Mesodermal cell (in vitro differentiated cells): Measurements from ENCODE around the gene TLR1.
A peak's percentile ranks its signal among the peaks of the same experiment; 100 is the strongest.
"Not testable (repeated sequence)": the region's sequence is repeated elsewhere in the genome, so short reads cannot be mapped to it uniquely, and the experiment has no call there.

Experiments
- H3K27ac ChIP-seq: 2 replicates; pipeline ENCODE4 v1.7.0; 2013; ENCODE audit warnings: mild to moderate bottlenecking, low read depth, low read length, moderate library complexity; ENCODE audit not compliant: severe bottlenecking
- H3K36me3 ChIP-seq: 2 replicates; pipeline ENCODE4 v1.7.1; 2013; ENCODE audit warnings: mild to moderate bottlenecking, low read length, moderate library complexity; ENCODE audit not compliant: control insufficient read depth, insufficient read depth
- H3K4me1 ChIP-seq: one replicate; pipeline ENCODE4 v1.7.1; 2013; ENCODE audit warnings: mild to moderate bottlenecking, low read length; ENCODE audit not compliant: insufficient read depth, control insufficient read depth, poor library complexity, severe bottlenecking
- H3K4me3 ChIP-seq: 2 replicates; pipeline ENCODE4 v1.7.0; 2013; ENCODE audit warnings: low read length, control low read depth, mild to moderate bottlenecking; ENCODE audit not compliant: insufficient read depth, poor library complexity, severe bottlenecking; ENCODE audit errors: extremely low read depth
- H3K9me3 ChIP-seq: 2 replicates; pipeline ENCODE4 v1.7.1; 2013; ENCODE audit warnings: mild to moderate bottlenecking, low read length, moderate library complexity; ENCODE audit not compliant: control insufficient read depth
- WGBS, 2 experiments: methylation state at CpG; one replicate each; pipeline ENCODE4 v1.1.5; 2013; ENCODE audit warnings: missing lambda C conversion rate in 2 of 2; ENCODE audit not compliant: insufficient coverage in 2 of 2; 5-methylcytosine and 5-hydroxymethylcytosine counted together

Gene TLR1

DNA sequence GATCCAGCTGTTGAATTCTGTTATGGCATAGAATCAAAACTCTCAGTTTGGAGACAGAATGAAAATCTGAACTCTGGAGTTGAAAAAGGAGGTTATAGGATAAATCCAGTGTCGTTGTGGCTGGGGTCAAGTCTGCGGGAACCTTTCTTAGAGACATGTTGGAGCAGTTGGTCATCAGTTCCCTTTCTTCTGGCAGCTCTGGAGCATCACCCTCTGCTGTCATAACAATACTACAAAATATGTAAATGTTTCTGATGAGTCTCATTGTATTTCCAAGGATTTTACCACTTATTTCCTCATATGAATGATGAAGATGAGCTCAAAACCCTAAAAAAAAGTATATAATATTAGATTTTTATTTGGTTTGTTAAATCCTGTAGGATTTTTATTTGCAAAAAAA, 29.3 kb downstream of the TLR1 start:
- H3K36me3 ChIP-seq: no peaks in the 10 kb centered on the region
- no peaks in the 10 kb centered on the region for H3K9me3 ChIP-seq
- H3K27ac ChIP-seq: no peak overlapping the region
- no peaks in the 10 kb centered on the region for H3K4me1 ChIP-seq
- WGBS, 2 experiments: no CpG with 5 or more reads among the region's 2 CpGs
- no peak overlapping the region for H3K4me3 ChIP-seq

DNA sequence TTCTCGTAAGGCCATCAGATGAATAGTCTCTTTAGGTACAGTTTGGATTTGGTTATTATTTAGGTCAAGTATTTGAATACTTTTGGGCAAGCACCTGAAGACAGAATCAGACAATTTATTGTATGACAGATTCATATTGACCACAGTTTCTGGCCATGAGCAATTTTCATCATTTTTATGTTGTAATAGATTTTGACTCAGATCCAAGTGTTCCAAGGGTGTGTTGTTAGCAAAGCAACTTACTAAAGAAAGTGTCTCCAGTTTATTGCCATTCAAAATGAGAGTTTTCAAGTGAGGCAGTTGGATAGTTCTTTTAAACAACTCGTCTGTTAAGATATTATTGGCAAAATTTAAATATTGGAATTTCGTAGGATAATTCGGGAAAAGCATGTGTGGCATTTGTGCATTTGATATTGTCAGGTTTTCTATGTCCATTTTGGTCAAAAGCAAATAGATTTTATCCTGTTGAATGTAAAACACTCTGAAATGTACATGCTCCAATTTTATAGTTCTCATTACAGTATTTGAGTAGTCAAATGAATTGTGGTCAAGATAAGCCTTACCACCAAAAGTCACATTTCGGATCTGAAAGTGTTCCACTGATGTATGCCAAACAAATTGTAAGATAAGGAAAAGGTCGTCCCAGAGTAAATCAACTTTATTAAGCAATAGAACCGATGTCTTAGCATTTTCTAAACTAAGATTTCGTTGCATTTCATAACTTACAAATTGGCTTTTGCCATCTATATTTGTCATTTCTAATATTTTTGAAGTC, 30.2 kb downstream of the TLR1 start:
- Histone ChIP-seq H3K27ac (no peak overlapping the region), H3K4me1 (no peaks in the 10 kb centered on the region), H3K9me3 (no peaks in the 10 kb centered on the region), H3K36me3 (no peaks in the 10 kb centered on the region), H3K4me3 (no peak overlapping the region)
- 88 to 93% methylated on average over 5 to 6 of the region's 8 CpGs for WGBS, 2 experiments

DNA sequence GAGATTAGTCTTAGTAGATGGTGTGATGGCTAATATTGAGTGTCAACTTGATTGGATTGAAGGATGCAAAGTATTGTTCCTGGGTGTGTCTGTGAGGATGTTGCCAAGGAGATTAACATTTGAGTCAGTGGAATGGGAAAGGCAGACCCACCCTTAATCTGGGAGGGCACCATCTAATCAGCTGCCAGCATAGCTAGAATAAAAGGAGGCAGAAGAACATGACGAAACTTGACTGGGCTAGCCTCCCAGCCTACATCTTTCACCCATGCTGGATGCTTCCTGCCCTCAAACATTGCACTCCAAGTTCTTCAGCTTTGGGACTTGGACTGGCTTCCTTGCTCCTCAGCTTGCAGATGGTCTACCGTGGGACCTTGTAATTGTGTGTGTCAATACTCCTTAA, 34.3 kb downstream of the TLR1 start:
- 80 to 100% methylated on average over 1 of the region's 2 CpGs for WGBS, 2 experiments
- H3K27ac ChIP-seq, H3K4me1 ChIP-seq, H3K4me3 ChIP-seq, H3K36me3 ChIP-seq, H3K9me3 ChIP-seq: not testable (repeated sequence)

DNA sequence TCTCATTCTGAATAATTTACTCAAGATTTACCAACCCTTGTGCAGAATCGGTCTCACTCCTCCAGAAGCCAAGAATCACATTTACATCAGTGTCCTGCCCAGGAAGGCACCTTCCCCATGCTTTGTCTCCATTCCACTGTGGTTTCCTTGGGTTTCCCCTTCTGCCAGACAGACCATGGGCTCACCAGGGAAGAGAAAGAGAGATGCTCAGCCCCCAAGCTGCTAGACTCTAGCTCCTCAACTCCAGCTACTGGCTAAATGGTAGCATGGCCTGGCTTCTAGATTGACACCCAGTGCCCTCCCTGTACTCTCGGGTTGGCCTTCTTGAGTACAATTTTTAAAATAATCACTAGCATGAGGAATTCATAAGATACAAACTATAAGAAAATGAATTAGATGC, 34.7 kb downstream of the TLR1 start:
- no peak overlapping the region for H3K4me3 ChIP-seq

DNA sequence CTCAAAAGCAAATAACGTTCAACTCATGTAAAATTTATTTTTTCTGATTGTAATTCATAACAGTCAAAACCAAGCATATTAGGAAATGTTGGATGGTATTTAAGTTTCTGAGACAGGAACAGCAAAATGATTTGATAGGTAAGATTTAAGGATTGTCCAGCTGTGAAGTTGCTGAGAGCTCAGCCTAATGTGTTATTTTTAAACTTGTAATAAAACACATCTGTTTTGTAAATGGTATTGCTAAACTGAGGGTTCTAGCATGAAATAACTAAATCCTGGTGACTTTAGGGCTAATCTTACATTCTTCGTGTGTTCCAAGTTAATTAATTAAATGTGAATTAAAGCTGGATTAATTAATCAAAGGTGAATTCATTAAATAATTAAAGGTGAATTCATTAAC, 35.1 kb downstream of the TLR1 start:
- no peaks in the 10 kb centered on the region for H3K4me1 ChIP-seq
- WGBS, 2 experiments: 100% methylated on average over 1 of the region's 2 CpGs; no CpG with 5 or more reads in 1 of the 2 experiments
- H3K36me3 ChIP-seq: no peaks in the 10 kb centered on the region
- H3K9me3 ChIP-seq: no peaks in the 10 kb centered on the region
- H3K27ac ChIP-seq: peak overlapping the region; percentile 47
- no peak overlapping the region for H3K4me3 ChIP-seq

More for the DNA sequence above, 34.7 kb downstream of the TLR1 start:
- Histone ChIP-seq H3K9me3 (no peaks in the 10 kb centered on the region), H3K4me1 (no peaks in the 10 kb centered on the region), H3K36me3 (no peaks in the 10 kb centered on the region), H3K27ac (no peak overlapping the region)
- no CpG with 5 or more reads among the region's 2 CpGs for WGBS, 2 experiments

DNA sequence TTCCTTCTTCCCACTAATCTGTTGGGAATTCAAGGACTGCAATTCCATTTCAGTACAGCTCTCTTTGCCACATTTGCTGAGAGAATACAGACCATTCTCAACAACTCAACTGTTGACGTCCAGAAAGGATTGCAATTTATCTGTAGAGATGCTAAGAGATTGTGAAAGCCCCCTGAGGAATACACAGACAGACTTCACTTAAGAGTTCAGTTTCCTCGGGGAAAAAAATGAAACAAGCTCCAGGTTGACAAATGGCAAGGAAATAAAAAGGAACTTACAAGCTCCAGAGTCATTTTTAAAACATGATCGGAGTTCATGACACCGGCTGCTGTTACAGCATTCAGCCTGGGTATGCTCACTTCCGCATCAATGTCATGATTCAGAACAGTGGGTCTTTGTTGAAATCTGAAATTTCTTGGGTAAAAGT, 35.6 kb downstream of the TLR1 start:
- 78 to 90% methylated on average over 3 of the region's 5 CpGs for WGBS, 2 experiments
- peak overlapping the region; percentile 47 for H3K27ac ChIP-seq
- H3K4me3 ChIP-seq: no peak overlapping the region

GRCh38 chr4:38766940-38767339, 37.7 kb downstream of the TLR1 start:
- 80 to 100% methylated on average over 1 of the region's 2 CpGs for WGBS, 2 experiments

More for the DNA sequence above, 35.6 kb downstream of the TLR1 start:
- no peaks in the 10 kb centered on the region for H3K9me3 ChIP-seq
- H3K4me1 ChIP-seq: no peaks in the 10 kb centered on the region
- H3K36me3 ChIP-seq: no peaks in the 10 kb centered on the region

DNA sequence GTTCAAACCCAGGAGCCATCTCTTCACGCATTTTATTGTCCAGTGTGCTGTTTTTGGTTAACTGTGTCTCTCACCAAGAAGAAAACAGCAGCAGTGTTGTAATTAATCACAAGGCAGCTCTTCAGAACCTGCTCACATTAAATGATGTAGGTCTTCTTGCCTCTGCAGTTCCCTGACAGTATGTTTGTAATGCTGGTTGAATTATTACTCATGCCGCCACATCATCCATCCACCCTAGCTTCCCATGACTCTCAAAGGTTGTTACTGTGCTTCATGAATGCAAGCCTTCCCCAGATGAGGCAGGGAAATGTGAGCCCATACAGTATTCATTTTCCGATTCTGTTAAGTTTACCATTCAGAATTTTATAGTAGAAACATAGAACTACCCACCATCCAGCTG, 39.2 kb downstream of the TLR1 start:
- Histone ChIP-seq H3K36me3 (no peaks in the 10 kb centered on the region), H3K4me1 (no peaks in the 10 kb centered on the region), H3K27ac (no peak overlapping the region), H3K9me3 (no peaks in the 10 kb centered on the region), H3K4me3 (no peak overlapping the region)
- 80 to 100% methylated on average over 2 of the region's 3 CpGs for WGBS, 2 experiments

More at GRCh38 chr4:38766940-38767339, 37.7 kb downstream of the TLR1 start:
- not testable (repeated sequence) for H3K9me3 ChIP-seq, H3K4me1 ChIP-seq, H3K27ac ChIP-seq, H3K36me3 ChIP-seq, H3K4me3 ChIP-seq

GRCh38 chr4:38764277-38764676, 40.3 kb downstream of the TLR1 start:
- 86 to 93% methylated on average over 1 to 3 of the region's 3 CpGs for WGBS, 2 experiments
- H3K4me3 ChIP-seq: no peak overlapping the region
- H3K36me3 ChIP-seq: no peaks in the 10 kb centered on the region
- no peaks in the 10 kb centered on the region for H3K9me3 ChIP-seq
- no peaks in the 10 kb centered on the region for H3K4me1 ChIP-seq
- no peak overlapping the region for H3K27ac ChIP-seq

GRCh38 chr4:38762560-38762959, 42.0 kb downstream of the TLR1 start:
- Histone ChIP-seq H3K4me3 (no peak overlapping the region), H3K27ac (no peak overlapping the region), H3K9me3 (no peaks in the 10 kb centered on the region), H3K4me1 (no peaks in the 10 kb centered on the region), H3K36me3 (no peaks in the 10 kb centered on the region)
- WGBS, 2 experiments: 90 to 95% methylated on average over 14 of the region's 14 CpGs

GRCh38 chr4:38759790-38760122, 44.8 kb downstream of the TLR1 start:
- Histone ChIP-seq H3K4me3 (no peak overlapping the region), H3K4me1 (no peaks in the 10 kb centered on the region), H3K27ac (no peak overlapping the region), H3K9me3 (no peaks in the 10 kb centered on the region), H3K36me3 (no peaks in the 10 kb centered on the region)
- WGBS, 2 experiments: 100% methylated on average over 1 of the region's 1 CpG; no CpG with 5 or more reads in 1 of the 2 experiments
